ENCODE data around the gene FOXN1.
"Not testable (repeated sequence)": the region's sequence is repeated elsewhere in the genome, so short reads cannot be mapped to it uniquely, and the experiment has no call there.

FOXN1 gene

DNA sequence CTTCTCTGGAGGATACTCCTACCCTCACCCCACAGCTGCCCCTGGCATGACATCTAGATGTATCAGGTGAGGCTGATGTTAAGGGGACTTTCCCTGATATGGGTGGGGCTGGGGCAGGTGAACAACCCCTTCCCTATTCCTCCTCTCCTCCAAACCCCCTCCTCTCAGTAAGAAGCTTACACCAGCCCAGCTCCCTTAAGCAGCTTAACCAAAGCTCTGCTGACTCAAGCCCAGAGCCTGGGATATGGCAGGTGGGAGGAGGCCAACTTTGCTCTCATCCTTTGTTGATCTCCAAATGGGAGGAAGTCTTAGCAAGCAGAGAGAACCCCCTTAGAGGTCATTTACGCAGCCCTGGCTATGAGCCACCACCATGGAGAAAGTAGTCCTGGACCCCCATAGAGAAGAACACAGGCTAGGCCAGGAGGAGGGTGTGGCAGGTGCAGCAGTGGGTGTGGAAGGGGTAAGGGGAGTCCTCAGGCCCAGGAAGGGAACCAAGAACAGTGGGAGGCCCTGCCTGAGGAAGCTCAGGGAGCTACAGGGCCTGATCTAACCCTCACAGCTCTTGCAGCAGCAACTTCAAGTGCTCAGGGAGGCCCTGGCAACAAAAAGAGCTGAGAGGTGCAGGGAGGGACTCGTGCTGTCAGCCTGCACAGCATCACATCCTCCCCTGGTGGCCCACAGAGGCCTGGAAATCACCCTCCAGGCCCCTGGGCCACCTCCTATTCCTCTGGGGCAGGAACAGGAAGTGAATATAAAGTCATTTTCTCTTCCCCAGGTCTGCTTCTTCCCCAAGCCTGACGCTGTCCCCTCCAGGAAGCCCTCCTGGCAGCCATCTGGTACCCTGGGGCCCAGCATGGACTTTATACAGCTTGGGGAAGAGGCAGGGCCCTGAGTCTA lies 43.3 kb downstream of the FOXN1 start:
- no peak for DNase-seq

DNA sequence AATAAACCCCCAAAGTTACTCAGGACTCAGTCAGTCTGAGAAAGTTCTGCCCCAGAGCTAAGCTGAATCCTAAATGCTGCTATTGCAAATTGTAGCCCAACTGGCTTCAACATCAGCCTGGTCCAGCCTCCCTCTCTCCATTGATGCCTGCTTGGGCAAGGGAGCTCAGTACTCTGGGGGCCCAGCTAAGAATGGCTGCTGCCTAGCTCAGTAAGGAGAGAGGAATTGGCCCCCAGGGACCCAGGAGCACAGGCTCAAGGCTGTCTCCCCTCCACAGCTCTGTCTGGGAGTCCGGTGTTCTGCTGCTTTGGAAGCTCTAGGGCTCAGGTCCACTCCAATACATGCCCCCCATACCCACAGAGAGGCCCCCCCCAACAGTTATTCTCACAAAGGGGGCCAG lies 44.7 kb downstream of the FOXN1 start:
- no peak for DNase-seq

GRCh38 chr17:28551421-28552175 lies 45.5 kb downstream of the FOXN1 start:
- no peak for DNase-seq

DNA sequence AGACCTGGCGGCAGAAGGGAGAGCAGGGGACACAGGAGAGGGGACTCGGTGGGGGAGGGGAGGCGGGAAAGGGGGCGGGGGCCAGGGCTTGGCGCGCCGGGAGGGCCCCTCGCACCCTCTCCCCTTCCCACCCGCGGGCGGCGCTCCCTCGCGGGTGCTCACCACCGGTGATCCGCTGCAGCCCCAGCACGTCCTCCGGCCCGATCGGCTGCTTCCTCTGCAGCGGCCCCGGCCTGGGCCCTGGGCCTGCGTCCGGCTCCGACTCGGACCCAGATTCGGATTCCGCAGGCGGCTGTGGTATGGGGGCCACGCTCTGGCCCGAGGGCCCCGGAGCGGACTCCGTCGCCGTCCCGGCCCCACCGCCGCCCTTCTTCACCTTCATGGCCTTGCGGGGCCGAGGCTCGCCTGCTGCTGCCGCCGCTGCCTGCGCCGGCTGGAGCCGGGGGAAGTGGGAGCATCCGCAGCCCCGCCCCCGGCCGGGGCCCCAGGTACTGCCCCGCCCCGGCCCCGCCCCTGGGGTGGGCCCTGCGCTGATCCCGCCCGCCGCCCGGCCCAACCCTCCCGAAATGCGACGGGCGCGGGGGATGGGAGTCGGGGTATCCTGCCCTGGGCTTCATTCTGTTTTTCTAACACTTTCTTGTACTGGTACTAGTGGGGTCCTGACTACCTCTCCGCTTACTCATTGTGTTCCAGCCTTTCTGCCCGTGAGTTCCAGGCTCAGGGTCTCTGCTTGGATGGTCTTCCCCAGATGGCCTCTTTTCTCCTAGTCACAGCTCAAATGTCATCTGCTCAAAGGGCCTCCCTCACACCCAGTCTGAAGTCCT lies 46.2 kb downstream of the FOXN1 start, which contains the start of gene UNC119:
UNC119 (minus strand) TSS at position 449 of the 824 bp plus-strand sequence; CDS start at position 382, 67 bp downstream.
- DNase-seq, result peak; percentile 63

DNA sequence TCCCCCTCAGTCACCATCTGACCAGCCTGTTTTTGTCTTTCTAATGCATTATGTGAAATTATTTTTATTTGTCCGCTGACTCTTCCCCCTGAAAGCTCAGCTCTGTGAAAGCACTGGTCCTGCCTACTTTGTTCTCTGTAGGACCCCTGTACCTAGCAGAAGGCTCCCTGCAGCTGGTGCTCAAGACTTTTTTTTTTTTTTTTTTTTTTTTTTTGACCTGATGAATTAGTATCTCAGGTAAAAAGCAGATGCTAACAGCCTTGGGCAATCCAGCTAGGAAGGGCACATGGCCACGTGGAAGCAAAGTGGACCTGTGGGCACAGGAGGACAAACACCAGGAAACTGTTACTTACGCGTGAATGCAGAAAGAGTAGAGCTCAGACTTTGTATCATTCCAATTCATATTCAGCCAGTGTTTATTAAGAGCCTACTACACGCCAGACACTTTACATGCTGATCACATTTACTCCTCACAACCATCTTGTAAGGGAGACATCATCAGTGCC lies 46.9 kb downstream of the FOXN1 start:
- no peak for DNase-seq

GRCh38 chr17:28554565-28554964 lies 48.4 kb downstream of the FOXN1 start:
- no peak for DNase-seq

- DNase-seq, result no peak
Observed at GRCh38 chr17:28555022-28555421, 48.9 kb downstream of the FOXN1 start.

DNA sequence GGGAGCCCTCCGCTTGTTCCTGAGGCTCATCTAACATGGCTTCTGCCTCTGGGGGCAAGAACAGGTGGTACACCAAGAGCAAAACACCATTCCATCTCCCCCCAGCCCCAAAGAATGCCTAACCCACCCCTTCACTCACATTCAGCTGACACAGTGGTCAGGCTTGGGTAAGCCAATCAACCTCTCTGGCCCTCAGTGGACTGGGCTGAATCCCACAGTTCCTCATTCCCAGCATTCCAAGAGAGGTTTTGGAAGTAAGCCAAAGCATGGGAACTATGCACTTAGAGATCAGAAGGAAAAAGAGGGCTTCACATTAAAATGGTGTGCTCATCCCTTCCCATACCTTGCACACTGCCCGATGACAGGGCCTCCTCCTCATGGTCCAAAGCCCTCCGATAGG lies 57.3 kb downstream of the FOXN1 start:
- no peak for DNase-seq

DNA sequence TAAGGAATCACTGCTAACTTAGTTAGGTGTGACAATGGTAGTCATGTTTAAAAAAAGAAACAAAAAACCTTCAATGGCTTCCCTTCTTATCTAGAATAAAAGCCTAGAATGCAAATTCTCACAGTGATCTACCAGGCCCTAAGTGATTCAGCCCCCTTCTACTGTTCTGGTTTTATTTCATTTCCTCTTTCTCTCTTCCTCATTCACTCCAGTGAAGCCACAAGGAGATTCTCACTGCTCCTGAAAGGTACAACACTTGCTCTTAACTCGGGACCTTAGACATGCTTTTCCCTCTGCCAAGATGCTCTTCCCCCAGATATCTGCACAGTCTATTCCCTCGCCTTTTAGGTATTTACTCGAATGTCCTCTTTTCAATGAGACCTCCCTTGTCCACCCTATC lies 61.5 kb downstream of the FOXN1 start:
- DNase-seq, result no peak

DNA sequence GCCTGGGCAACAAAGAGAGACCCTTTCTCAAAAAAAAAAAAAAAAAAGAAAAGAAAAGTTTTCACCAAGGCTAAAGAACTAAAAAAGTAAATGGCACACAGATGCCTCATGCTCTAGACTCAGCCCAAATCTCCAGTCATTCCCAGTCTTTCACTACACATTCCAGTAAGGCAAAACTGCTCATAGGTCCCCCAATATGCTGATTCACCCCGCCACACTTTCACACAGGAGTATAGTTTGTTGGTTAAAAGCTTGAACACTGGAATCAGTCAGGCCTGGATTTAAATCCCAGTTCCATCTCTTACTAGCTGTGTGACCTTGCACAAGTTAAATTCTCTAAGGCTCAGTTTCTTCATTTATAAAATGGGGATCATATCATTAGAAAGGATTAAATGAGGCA lies 63.3 kb downstream of the FOXN1 start:
- DNase-seq, result no peak

- no peak for DNase-seq
Observed at GRCh38 chr17:28570716-28571360, 64.7 kb downstream of the FOXN1 start.

DNA sequence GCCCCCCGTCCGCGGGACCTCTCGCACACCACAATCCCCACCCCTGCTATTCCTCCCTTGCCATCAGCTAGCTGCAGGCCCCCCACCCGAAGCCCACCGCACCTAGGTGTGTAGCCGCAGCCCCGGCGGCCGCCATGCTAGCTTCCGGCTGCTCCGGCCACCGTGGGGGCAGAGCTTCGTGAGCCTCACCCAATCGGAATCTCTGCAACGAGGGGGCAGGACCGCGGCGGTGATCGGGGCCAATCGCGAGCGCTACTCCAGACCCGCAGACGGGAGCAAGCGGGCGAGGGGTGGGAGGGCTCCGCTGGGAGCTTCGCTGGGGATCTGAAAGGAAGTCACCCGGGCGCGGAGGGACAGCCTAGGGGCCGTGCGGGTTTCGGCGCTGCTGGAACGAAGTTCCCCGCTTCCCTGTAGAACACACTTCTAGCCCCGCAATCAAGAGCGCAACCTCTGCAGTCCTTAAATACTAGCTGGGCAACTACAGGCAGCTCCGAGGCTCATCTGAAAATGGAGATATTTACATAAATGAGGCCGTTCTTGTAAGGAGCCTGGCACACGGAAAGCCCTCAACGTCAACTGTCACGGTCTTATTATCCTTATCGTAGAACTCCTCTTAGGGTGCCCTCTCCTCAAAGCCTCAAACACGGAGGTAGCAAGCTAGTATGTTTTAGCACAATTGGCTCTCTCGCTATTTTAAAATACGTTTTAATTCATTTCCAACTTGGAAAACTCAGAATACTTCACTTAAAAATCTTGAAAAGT lies 65.4 kb downstream of the FOXN1 start, which contains the start of gene PIGS:
PIGS (minus strand) TSS at position 164 of the 762 bp plus-strand sequence; CDS start at position 136, 28 bp downstream.
- peak; percentile 96 for DNase-seq

- DNase-seq, result no peak
Observed at GRCh38 chr17:28572259-28573039, 66.3 kb downstream of the FOXN1 start.

- DNase-seq, result no peak
Observed at GRCh38 chr17:28573040-28573380, 66.9 kb downstream of the FOXN1 start.

DNA sequence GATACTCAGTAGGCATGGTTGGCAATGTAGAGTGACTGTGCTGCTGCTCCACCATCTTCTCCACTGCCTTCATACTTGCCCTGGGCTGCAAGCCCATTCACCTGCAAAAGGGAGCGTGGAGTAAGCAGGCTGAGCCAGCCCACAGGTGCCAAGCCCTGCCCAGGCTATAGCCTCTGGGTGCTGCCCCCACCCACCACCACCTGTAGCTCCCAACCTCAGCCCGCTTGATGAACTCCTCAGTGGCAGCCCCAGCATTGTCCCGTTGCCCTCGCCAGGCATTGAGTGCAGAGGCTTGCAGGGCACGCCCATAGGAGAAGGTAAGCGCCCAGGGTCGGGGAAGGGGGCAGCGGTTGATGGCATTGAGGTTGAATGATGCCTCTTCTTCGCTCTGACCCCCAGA lies 67.4 kb downstream of the FOXN1 start:
- DNase-seq, result no peak

GRCh38 chr17:28573966-28574480 lies 67.9 kb downstream of the FOXN1 start:
- no peak for DNase-seq

- no peak for DNase-seq
Observed at GRCh38 chr17:28574526-28574925, 68.4 kb downstream of the FOXN1 start.

DNA sequence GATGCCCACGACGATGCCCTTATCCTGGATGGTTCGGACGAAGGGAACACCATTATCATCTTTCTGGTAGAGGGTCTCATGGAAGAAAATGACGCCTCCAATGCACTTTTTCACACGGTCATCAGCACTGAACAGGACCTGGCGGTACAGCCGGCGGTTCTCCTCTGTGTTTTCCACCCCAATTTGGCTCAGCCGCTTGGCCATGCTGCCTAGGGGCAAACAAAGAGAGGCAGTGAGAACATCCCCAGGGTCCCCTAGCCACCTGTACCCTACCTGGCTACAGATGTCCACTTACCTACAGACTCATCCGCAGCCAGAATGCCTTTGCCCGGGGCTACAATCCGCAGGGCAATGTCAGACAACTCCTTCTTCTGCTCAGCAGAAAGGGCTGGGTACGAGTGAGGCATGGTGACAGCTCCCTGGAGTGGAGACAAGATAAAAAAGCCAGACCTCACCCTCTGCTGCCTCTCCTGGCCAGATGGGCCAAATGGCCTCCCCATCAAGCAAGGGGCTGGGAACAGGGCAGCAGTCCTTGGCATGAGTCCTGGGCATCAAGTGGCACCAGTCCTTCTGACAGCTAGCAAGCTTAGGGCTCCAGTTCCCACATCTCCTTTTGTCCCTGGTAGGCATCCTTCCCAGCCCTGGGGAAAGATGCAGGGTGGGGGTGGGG lies 69.1 kb downstream of the FOXN1 start:
- DNase-seq, result peak; percentile 69

DNA sequence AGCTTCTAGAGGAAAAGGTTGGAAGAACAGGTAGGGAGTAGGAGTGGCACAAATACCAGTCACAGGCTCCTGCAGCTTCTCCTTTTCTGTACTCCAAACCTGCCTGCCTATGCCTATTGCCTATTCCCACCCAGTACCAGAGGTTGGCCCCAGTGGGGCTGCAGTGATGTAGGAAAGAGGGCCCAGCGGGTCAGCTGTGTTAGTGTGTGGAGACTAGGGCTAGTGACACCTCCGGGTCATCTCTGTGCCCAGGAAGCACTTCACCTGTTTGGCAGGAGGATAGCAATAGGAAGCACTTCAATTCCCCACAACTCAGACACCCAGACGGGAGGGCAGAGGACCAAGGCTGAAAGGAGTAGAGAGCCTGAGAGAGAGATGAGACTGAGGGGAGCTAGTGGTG lies 69.9 kb downstream of the FOXN1 start:
- DNase-seq, result not testable (repeated sequence)
